Vagina (tissue), 2 donors: ENCODE measurements around the gene NT5DC2. TPM values are rescaled to one million over a fixed set of nuclear protein-coding genes. Genes with fewer than 3 reads are reported as not detected.

Experiments
- DNase-seq, 2 donors: peaks; one replicate each; pipeline ENCODE4 v3.0.0-alpha.2; 2017; ENCODE audit errors: extremely low spot score in 2 of 2
- H3K27ac ChIP-seq: fragments of 200-600 bp; sonication (generic); one replicate; pipeline ENCODE4 v1.5.1; 2019
- H3K27me3 ChIP-seq: fragments of 200-600 bp; sonication (generic); one replicate; pipeline ENCODE4 v1.5.1; 2019
- H3K36me3 ChIP-seq, 2 donors: fragments of 200-600 bp; sonication (generic); one replicate each; pipeline ENCODE4 v1.5.1; 2017 to 2019
- H3K4me1 ChIP-seq: fragments of 200-600 bp; sonication (generic); one replicate; pipeline ENCODE4 v1.5.1; 2019
- H3K4me3 ChIP-seq, 2 donors: fragments of 200-600 bp; sonication (generic); 1 replicate in 1 of 2; 2 replicates in 1 of 2; pipeline ENCODE4 v1.5.1; 2016 to 2019
- H3K9me3 ChIP-seq: fragments of 200-600 bp; sonication (generic); one replicate; pipeline ENCODE4 v1.5.1; 2019
- CTCF ChIP-seq, 3 experiments: fragments of 450-650 bp in 2 of 3; fragments of 200-600 bp in 1 of 3; sonication (generic) in 1 of 3; IDR thresholded peaks; one replicate each; pipeline ENCODE4 v1.5.1; 2017 to 2019; ENCODE audit warnings: antibody characterized with exemption in 3 of 3, mild to moderate bottlenecking in 2 of 3, moderate library complexity in 2 of 3
- POLR2A ChIP-seq, 2 donors: fragments of 450-650 bp; IDR thresholded peaks; one replicate each; pipeline ENCODE4 v1.6.1; 2017; ENCODE audit warnings: antibody characterized with exemption in 2 of 2, mild to moderate bottlenecking in 2 of 2, moderate library complexity in 2 of 2
- POLR2AphosphoS5 ChIP-seq, 2 donors: sonication (generic); formaldehyde crosslinking; IDR thresholded peaks; one replicate each; pipeline ENCODE4 v1.9.0; 2017; ENCODE audit warnings: antibody characterized with exemption in 2 of 2, mild to moderate bottlenecking in 2 of 2, low read depth in 1 of 2; ENCODE audit not compliant: insufficient read depth in 1 of 2
- intact Hi-C: fragments of 100-400 bp; cut with DNase I; formaldehyde crosslinking; loops from one replicate; pipeline ENCODE4 v1.15.1; 2023
- total RNA-seq: library from RNA; depleted of rRNA; stranded (reverse); fragments of >200 nt; gene quantifications from one replicate; pipeline ENCODE4 v1.2.3, GENCODE V29; 2016

Gene NT5DC2
- total RNA-seq, 1 donor from 2014 or later, result 63.3 TPM

DNA sequence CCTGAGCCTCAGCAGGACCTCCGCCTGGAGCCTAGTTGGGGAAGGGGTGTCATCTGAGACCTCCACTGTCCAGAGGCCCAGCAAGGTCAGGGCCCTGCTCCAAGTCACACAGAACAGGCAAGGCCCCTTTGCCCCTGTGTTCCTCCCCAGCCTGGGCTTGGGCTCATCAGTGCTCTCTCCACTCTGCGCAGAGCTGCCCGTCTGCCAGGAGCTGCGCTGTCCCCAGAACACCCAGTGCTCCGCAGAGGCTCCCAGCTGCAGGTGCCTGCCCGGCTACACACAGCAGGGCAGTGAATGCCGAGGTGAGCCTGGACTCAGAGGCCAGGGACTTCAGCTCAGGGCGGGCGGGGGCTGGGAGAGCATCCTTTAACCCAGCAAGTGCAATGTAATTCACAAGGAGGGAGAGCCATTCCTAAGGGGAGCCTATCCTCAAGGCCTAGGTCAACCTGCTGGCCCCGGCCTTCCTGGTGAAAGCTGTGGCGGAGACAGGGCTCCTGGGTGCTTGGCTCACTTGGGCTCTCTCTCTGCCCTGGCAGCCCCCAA lies 30.8 kb downstream of the NT5DC2 start:
- Histone ChIP-seq H3K4me1 (peaks cover 10% of the 10 kb centered on the region), H3K36me3 (no peaks in the 10 kb centered on the region), H3K4me3 (no peak overlapping the region), H3K9me3 (no peaks in the 10 kb centered on the region), H3K27me3 (no peaks in the 10 kb centered on the region), H3K27ac (no peak overlapping the region)
- TF ChIP-seq POLR2A (IDR thresholded peaks at IDR 0.05) (no peak), CTCF (IDR thresholded peaks at IDR 0.05) (no peak), POLR2AphosphoS5 (IDR thresholded peaks at IDR 0.05; ENCODE audit: insufficient read depth in 1 of 2, low read depth in 1 of 2) (no peak)
- intact Hi-C loops, result no loop called here
- DNase-seq, result no peak

DNA sequence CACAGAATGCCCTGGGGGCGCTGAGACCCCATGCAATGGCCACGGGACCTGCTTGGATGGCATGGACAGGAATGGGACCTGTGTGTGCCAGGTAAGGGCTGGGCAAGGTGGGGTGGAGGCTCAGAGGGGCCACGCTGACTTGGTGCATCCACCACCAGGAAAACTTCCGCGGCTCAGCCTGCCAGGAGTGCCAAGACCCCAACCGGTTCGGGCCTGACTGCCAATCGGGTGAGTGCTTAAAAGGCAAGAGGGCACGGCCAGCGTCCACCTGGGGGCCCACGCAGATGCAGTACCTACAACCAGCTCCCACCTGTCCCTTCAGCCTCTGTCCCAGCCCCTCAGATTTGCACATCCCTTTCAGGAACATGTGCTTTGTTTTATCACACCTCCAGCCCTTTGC lies 31.7 kb downstream of the NT5DC2 start:
- Histone ChIP-seq H3K36me3 (no peaks in the 10 kb centered on the region), H3K9me3 (no peaks in the 10 kb centered on the region), H3K4me3 (no peak overlapping the region), H3K4me1 (peaks cover 15% of the 10 kb centered on the region), H3K27me3 (no peaks in the 10 kb centered on the region), H3K27ac (no peak overlapping the region)
- DNase-seq, result no peak
- intact Hi-C loops, result no loop called here
- TF ChIP-seq POLR2AphosphoS5 (IDR thresholded peaks at IDR 0.05; ENCODE audit: insufficient read depth in 1 of 2, low read depth in 1 of 2) (no peak), POLR2A (IDR thresholded peaks at IDR 0.05) (no peak), CTCF (IDR thresholded peaks at IDR 0.05) (no peak)

DNA sequence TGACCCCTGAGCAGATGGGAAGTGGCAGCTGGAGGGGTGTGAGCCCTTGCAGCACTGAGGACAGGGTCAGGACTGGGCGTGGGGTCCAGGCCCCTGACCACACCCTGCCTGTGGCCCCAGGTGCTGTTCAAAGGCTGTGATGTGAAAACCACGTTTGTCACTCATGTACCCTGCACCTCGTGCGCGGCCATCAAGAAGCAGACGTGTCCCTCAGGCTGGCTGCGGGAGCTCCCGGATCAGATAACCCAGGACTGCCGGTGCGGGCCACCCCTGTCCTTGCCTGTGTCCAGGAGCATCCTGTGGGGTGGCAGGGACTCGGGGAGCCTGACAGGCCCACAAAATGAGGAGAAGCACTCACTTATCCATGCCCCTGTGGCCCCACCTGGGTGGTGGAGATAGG lies 32.6 kb downstream of the NT5DC2 start:
- DNase-seq, result no peak
- Histone ChIP-seq H3K9me3 (no peaks in the 10 kb centered on the region), H3K27me3 (no peaks in the 10 kb centered on the region), H3K27ac (no peak overlapping the region), H3K4me3 (no peak overlapping the region), H3K36me3 (no peaks in the 10 kb centered on the region), H3K4me1 (peaks cover 22% of the 10 kb centered on the region)
- intact Hi-C loops, result no loop called here
- TF ChIP-seq CTCF (IDR thresholded peaks at IDR 0.05) (no peak), POLR2A (IDR thresholded peaks at IDR 0.05) (no peak), POLR2AphosphoS5 (IDR thresholded peaks at IDR 0.05; ENCODE audit: insufficient read depth in 1 of 2, low read depth in 1 of 2) (no peak)

DNA sequence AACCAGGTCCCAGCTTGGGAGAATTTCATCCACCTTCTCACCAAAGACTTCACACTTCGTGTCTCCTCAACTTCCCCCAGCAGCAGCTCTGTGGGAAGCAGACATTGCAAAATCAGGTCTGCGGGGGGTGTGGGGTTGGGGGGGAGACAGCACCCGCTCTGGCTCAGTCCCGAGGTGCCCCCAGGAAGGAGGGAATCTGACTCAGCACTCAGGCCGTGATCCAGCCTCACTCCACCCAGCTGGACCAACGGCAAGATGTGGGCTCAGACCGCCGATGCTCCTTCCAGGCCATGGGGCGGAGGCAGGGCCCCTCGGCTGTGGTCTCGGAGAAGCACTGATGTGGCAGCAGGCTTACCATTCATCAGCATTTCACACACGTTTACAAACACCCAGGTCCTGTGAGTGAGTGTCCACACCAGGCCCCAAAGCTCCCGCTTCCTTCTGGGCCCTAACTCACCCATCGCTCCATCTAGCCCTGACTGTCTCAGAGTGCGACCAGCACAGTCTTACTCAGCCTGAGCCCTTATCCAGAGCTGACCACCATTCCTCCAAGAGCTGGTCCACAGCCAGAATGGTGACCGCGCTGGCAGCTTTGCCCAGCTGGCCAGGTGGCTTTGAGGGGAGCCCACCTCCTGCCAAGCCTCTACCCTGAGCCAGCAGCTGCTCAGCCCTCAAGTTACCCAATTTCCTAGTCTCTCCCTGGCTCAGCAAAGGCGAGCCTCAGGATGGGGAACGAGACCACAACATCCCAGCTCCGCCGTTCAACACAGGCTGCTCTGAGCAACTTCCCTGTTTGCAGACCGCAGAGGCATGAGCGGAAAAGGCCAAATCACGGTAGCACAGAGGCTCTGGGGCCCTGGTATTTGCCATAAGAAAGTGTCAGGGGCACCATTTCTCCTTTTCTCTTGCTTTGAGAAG lies 35.3 kb downstream of the NT5DC2 start:
- Histone ChIP-seq H3K4me3 (no peak overlapping the region), H3K27ac (peak overlapping the region; percentile 34), H3K36me3 (no peaks in the 10 kb centered on the region), H3K27me3 (no peaks in the 10 kb centered on the region), H3K9me3 (no peaks in the 10 kb centered on the region), H3K4me1 (peaks cover 32% of the 10 kb centered on the region)
- intact Hi-C loops, result no loop called here
- TF ChIP-seq CTCF (IDR thresholded peaks at IDR 0.05) (no peak), POLR2AphosphoS5 (IDR thresholded peaks at IDR 0.05; ENCODE audit: insufficient read depth in 1 of 2, low read depth in 1 of 2) (peak in 1 of 2 donors; percentile 72)
- peak in 1 of 2 donors; percentile 90 for DNase-seq
